HEK293T (cell line): ENCODE data around the gene LCN12.

Experiments
- CTCF ChIA-PET: fragments of 350-600 bp; formaldehyde crosslinking; extraction: SDS; loops from one replicate; lab custom pipeline; 2021; ENCODE audit warnings: antibody characterized with exemption, inconsistent platforms; lab: Yijun Ruan, JAX
- POLR2A ChIA-PET: fragments of 350-600 bp; formaldehyde crosslinking; extraction: SDS; loops from one replicate; lab custom pipeline; 2020; ENCODE audit warnings: antibody characterized with exemption, inconsistent platforms; lab: Yijun Ruan, JAX
- DNase-seq: peaks from one replicate; pipeline ENCODE4 v3.0.0; 2012; ENCODE audit warnings: mixed read lengths; ENCODE audit errors: extremely low spot score
- ARNT ChIP-seq: fragments of 450-650 bp; IDR thresholded peaks from 2 replicates; pipeline ENCODE4 v1.6.1; 2017; ENCODE audit warnings: mild to moderate bottlenecking
- BHLHE40 ChIP-seq: fragments of 450-650 bp; IDR thresholded peaks from 2 replicates; pipeline ENCODE4 v1.6.1; 2016; ENCODE audit warnings: mild to moderate bottlenecking, moderate library complexity, borderline replicate concordance
- CTBP1 ChIP-seq: fragments of 450-650 bp; IDR thresholded peaks from 2 replicates; pipeline ENCODE4 v1.6.1; 2016; ENCODE audit warnings: borderline replicate concordance
- ELF4 ChIP-seq: fragments of 450-650 bp; IDR thresholded peaks from 2 replicates; pipeline ENCODE4 v1.6.1; 2017; ENCODE audit warnings: antibody characterized with exemption
- FOXA1 ChIP-seq: fragments of 450-650 bp; IDR thresholded peaks from 2 replicates; pipeline ENCODE4 v1.6.1; 2016; ENCODE audit warnings: mild to moderate bottlenecking
- FOXK2 ChIP-seq: fragments of 450-650 bp; IDR thresholded peaks from 2 replicates; pipeline ENCODE4 v1.6.1; 2016; ENCODE audit warnings: mild to moderate bottlenecking
- FOXM1 ChIP-seq: fragments of 450-650 bp; IDR thresholded peaks from 2 replicates; pipeline ENCODE4 v1.6.1; 2017; ENCODE audit warnings: mild to moderate bottlenecking, borderline replicate concordance
- HDGF ChIP-seq: fragments of 450-650 bp; IDR thresholded peaks from 2 replicates; pipeline ENCODE4 v1.6.1; 2017; ENCODE audit warnings: antibody characterized with exemption, borderline replicate concordance
- L3MBTL2 ChIP-seq: fragments of 450-650 bp; conservative IDR thresholded peaks from 2 replicates; pipeline ENCODE4 v1.6.1; 2016; ENCODE audit warnings: mild to moderate bottlenecking
- LEF1 ChIP-seq: fragments of 450-650 bp; IDR thresholded peaks from 2 replicates; pipeline ENCODE4 v1.6.1; 2017; ENCODE audit warnings: mild to moderate bottlenecking, borderline replicate concordance
- NFRKB ChIP-seq: fragments of 450-650 bp; IDR thresholded peaks from 2 replicates; pipeline ENCODE4 v1.6.1; 2016; ENCODE audit warnings: mild to moderate bottlenecking, moderate library complexity
- SP1 ChIP-seq: fragments of 450-650 bp; IDR thresholded peaks from 2 replicates; pipeline ENCODE4 v1.6.1; 2017
- SUZ12 ChIP-seq: fragments of 450-650 bp; IDR thresholded peaks from 2 replicates; pipeline ENCODE4 v1.6.1; 2016; ENCODE audit warnings: mild to moderate bottlenecking
- TARDBP ChIP-seq: fragments of 450-650 bp; IDR thresholded peaks from 2 replicates; pipeline ENCODE4 v1.6.1; 2016
- ZNF384 ChIP-seq: fragments of 450-650 bp; IDR thresholded peaks from 2 replicates; pipeline ENCODE4 v1.6.1; 2016
- TF ChIP-seq, protein P1 (sequence below): fragments of 450-650 bp; IDR thresholded peaks from 2 replicates; pipeline ENCODE4 v1.6.1; 2016

LCN12 gene, protein sequence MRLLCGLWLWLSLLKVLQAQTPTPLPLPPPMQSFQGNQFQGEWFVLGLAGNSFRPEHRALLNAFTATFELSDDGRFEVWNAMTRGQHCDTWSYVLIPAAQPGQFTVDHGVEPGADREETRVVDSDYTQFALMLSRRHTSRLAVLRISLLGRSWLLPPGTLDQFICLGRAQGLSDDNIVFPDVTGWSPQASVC

DNA sequence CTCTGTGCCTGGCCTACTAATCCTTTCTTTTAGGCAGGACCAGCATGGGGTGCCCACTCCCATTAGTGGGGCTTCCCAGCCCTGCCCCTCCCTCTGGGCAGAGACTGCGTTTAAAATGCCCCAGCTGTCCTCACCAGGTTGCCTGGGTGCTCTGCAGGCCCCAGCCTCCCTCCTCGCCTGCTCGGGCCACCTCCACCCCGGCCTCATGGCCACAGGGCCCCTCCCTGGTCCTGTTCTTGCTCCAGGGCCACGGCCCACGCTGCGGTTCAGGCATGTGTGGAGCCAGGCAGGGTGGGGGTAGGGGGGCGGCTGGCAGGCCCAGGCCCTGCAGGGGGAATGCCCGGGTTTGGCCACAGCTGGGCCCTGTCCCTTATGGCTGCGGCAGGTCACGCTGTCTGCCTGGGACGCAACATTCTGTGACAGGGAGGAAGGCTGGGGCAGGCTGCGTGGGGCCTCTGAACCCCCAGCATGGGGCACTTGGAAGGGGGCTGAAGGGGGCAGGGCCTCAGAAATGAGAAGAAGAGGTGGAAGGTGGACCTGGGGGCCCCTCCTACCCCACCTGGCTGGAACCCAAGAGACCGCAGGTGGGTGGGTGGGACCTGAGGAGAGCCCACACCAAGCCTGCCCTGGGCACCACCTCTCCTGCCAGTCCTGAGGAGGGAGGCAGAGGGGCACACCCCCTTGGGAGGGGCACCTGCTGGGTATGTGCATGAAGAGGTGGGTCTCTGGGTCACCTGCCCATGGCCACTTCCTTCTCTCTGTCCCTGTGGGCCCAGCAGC, at the start of gene LCN12:
Gene LCN12 (plus strand): TSS at position 733 of the 780 bp plus-strand sequence. CDS start 55 bp downstream, outside the sequence.
- CTCF ChIA-PET, result interaction anchor here (1.3 kb wide), 1 partner anchor 78 kb away, joined by 3 read pairs; no protein-coding TSS in a partner anchor
- DNase-seq, result no peak
- POLR2A ChIA-PET, result interaction anchor here (1.1 to 1.2 kb wide), 4 partner anchors 8 to 49 kb away, joined by 3 read pairs; no protein-coding TSS in a partner anchor
- TF ChIP-seq ELF4, result no peak
- no peak for TF ChIP-seq L3MBTL2
- no peak for TF ChIP-seq TARDBP
- TF ChIP-seq FOXK2, result no peak
- TF ChIP-seq HDGF, result no peak
- no peak for TF ChIP-seq ZNF384
- no peak for TF ChIP-seq FOXM1
- TF ChIP-seq ARNT, result no peak
- TF ChIP-seq LEF1, result no peak
- TF ChIP-seq, protein P1, sequence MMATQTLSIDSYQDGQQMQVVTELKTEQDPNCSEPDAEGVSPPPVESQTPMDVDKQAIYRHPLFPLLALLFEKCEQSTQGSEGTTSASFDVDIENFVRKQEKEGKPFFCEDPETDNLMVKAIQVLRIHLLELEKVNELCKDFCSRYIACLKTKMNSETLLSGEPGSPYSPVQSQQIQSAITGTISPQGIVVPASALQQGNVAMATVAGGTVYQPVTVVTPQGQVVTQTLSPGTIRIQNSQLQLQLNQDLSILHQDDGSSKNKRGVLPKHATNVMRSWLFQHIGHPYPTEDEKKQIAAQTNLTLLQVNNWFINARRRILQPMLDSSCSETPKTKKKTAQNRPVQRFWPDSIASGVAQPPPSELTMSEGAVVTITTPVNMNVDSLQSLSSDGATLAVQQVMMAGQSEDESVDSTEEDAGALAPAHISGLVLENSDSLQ, result no peak
- no peak for TF ChIP-seq CTBP1
- TF ChIP-seq NFRKB, result no peak
- no peak for TF ChIP-seq SP1
- TF ChIP-seq FOXA1, result no peak
- TF ChIP-seq BHLHE40, result no peak
- no peak for TF ChIP-seq SUZ12

DNA sequence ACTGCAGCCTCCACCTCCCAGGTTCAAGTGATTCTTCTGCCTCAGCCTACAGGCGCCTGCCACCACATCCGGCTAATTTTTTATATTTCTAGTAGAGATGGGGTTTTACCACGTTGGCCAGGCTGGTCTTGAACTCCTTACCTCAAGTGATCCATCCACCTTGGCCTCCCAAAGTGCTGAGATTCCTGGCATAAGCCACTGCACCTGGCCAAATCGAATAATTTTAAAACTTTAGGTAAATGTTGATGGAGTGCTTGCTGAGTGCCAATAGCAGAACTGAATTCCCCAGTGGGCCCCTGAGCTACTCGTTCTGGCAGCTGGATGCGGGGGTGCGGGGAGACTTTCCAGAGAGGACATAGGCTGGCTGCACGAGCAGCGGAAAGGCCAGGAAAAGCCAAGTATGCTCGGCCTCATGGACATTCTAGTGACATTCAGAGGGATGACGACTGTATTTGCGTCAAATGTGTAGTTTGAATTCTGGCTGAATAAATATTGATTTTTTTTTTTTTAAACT, 49.0 kb upstream of the LCN12 start:
- TF ChIP-seq SP1 (no peak), FOXA1 (no peak), NFRKB (no peak), FOXM1 (no peak), L3MBTL2 (no peak), ZNF384 (no peak), ARNT (no peak), BHLHE40 (no peak), FOXK2 (no peak), LEF1 (no peak), TARDBP (no peak), HDGF (no peak), ELF4 (no peak), SUZ12 (no peak)
- TF ChIP-seq, protein P1, result no peak
- ChIA-PET CTCF (no interaction called here), POLR2A (no interaction called here)
- DNase-seq, result no peak

DNA sequence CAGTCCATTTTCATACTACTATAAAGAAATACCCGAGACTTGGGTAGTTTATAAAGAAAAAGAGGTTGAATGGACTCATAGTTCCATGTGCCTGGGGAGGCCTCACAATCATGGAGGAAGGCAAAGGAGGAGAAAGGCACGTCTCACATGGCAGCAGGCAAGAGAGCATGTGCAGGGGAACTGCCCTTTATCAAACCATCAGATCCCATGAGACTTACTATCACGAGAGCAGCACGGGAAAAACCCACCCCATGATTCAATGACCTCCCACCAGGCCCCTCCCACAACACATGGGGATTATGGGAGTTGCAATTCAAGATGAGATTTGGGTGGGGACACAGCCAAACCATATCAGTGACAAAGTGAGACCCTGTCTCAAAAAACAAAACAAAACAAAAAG, 45.8 kb upstream of the LCN12 start:
- no peak for DNase-seq
- POLR2A ChIA-PET, result no interaction called here
- CTCF ChIA-PET, result no interaction called here
- no peak for TF ChIP-seq FOXM1
- no peak for TF ChIP-seq SUZ12
- TF ChIP-seq, protein P1, result no peak
- TF ChIP-seq HDGF, result no peak
- no peak for TF ChIP-seq LEF1
- TF ChIP-seq L3MBTL2, result no peak
- no peak for TF ChIP-seq SP1
- no peak for TF ChIP-seq ZNF384
- no peak for TF ChIP-seq ELF4
- TF ChIP-seq ARNT, result no peak
- no peak for TF ChIP-seq CTBP1
- no peak for TF ChIP-seq FOXK2
- no peak for TF ChIP-seq BHLHE40
- TF ChIP-seq FOXA1, result no peak
- no peak for TF ChIP-seq NFRKB

DNA sequence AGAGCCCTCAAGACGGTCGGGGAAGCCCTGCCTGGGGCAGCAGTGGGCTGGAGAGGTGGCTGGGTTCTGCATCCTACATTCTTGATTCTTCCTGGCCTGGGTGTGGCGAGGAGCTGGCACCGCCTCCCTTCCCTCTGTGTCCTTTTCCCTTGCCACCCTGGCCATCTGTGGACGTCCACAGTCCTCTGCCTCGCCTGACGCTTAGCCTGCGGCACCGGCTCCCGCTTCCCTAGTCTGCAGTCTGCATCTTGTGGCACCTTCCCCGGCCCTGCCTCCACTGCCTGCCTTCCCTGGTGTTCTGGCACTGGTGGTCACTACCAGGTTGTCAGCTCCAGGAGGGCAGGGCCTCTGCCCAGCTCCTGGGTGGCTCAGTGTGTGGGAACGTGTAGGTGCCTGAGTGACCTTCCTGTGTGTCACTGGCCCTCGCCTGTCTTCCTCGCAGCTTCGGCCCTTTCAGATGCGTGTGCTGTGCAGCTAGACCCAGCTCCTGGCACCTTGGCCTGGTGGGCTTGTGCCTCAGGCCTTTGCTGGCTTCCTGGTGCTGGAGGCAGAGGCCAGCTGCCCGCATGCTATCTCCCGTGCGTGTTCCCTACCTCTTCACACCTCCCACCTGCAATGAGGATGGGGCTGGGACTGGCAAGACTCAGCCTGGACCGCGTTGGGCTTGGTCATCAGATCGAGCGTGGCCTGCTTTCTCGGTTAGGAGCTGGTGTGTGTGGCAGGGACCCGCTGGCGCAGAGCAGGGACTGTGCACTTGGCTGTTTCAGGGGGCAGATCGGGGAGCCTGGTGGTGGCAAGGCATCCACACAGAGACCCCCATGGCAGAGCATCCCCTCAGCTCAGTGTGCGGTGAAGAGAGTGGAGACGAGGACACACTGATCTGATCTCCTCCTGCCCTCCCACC, 44.8 kb upstream of the LCN12 start:
- ChIA-PET POLR2A (no interaction called here), CTCF (no interaction called here)
- TF ChIP-seq FOXA1, result no peak
- TF ChIP-seq L3MBTL2, result no peak
- no peak for TF ChIP-seq ARNT
- TF ChIP-seq CTBP1, result no peak
- TF ChIP-seq TARDBP, result no peak
- no peak for TF ChIP-seq ZNF384
- no peak for TF ChIP-seq LEF1
- no peak for TF ChIP-seq FOXM1
- TF ChIP-seq ELF4, result no peak
- no peak for TF ChIP-seq BHLHE40
- TF ChIP-seq FOXK2, result no peak
- no peak for TF ChIP-seq SP1
- TF ChIP-seq SUZ12, result no peak
- no peak for TF ChIP-seq NFRKB
- no peak for TF ChIP-seq HDGF
- TF ChIP-seq, protein P1, result no peak
- no peak for DNase-seq
